Renal cortical epithelial cell (primary cell): ENCODE results near the gene GCN1. TPM values are rescaled to one million over a fixed set of nuclear protein-coding genes. Genes with fewer than 3 reads are reported as not detected.

Source experiments
- DNase-seq: peaks from one replicate; pipeline ENCODE4 v3.0.0-alpha.2; 2011; ENCODE audit warnings: low read depth
- total RNA-seq: library from RNA; depleted of rRNA; stranded (reverse); fragments of >200 nt; gene quantifications from 2 replicates; pipeline ENCODE4 v1.2.3, GENCODE V29; 2014

GCN1 gene
- total RNA-seq, 1 donor from 2014 or later: 216 TPM

GRCh38 chr12:120181991-120182631 lies 12.4 kb downstream of the GCN1 start:
- peak; percentile 77 for DNase-seq

DNA sequence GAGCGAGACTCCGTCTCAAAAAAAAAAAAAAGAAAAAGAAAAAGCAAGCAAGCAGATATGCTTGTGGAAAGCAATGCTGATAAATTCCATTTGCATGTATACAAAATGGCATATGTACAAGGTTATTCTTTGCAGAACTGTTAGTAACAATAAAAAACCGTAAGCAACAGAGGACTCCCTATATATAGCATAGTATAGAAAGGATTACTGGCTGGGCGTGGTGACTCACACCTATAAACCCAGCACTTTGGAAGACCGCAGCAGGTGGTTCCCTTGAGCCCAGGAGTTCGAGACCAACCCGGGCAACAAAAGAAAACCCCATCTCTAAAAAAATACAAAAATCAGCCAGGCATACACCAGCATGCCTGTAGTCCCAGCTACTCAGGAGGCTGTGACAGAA lies 13.5 kb downstream of the GCN1 start:
- DNase-seq: no peak

- no peak for DNase-seq
These were observed 19.0 kb downstream of the GCN1 start for GRCh38 chr12:120175537-120175936.

GRCh38 chr12:120175062-120175461 lies 19.5 kb downstream of the GCN1 start:
- DNase-seq: no peak

GRCh38 chr12:120172053-120172452 lies 22.5 kb downstream of the GCN1 start:
- DNase-seq: no peak

DNA sequence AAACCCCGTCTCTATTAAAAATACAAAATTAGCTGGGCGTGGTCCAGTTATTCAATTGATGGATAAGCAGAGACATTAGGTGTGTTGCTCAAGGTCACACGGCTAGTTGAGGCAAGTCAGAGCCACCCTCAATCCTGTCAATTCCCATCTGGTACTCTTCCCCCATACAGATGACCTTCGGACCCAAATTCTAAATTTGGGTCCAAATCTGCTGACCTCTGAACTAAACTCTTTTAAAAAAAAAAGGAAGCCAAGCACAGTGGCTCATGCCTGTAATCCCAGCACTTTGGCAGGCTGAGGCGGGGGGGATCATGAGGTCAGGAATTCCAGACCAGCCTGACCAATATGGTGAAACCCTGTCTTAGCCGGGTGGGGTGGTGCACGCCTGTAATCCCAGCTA lies 23.9 kb downstream of the GCN1 start:
- no peak for DNase-seq

DNA sequence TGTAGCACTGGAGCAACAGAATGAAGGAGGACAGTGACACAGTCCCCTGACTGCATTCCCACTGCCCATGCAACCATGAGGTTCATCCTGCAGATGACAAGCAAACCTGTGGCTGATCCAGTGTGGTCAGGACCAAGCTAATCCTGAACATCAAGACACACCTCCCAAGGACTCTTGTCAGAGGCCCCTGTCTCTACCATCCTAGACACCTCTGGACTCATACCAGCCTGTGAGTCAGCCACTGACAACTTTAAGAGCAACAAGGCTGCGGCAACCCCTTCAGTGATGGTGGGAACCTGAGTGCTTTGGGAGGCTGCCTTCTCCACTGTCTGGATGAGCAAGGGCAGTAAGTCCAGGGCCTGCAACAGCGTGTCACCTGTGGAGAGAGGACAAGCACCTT lies 24.6 kb downstream of the GCN1 start:
- no peak for DNase-seq

DNA sequence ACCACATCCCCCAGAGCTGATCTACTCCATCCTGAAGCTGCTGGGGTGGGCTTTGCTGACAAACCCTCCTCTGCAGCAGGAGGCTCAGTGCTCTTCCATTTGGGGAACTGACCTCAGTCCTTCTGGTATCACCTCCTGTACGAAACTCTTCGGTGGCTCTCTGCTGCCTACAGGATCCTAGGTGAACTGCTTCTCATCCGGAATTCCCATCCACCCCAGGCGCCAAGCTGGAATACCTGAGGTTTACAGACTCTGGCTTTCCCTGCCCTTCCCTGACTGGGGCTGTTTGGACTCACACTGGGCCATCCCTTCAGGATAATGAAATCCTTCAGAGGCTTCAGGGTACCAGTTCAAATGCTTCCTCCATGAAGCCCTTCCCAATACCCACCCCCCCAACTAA lies 26.2 kb downstream of the GCN1 start:
- no peak for DNase-seq

GRCh38 chr12:120167529-120168095 lies 26.9 kb downstream of the GCN1 start:
- DNase-seq: no peak

DNA sequence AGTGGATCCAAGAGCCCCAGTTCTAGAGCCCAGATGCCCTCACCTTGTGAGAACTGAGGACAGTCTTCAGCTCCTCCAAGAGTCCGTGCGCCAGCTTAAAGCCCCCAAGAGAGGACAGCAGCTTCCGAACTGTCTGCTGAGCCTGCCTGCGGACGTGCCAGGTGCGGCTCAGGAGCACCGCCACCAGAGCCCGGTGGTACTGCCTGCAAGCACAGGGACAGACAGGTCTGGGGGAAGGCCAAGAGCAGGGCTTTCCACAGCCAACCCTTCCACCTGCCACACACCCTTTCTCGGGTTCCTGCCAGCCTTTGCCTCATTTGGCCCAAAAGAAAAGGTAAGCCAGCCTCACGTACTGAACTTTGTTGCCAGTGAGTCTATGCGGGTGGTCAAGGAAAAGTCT lies 30.2 kb downstream of the GCN1 start:
- DNase-seq: no peak

DNA sequence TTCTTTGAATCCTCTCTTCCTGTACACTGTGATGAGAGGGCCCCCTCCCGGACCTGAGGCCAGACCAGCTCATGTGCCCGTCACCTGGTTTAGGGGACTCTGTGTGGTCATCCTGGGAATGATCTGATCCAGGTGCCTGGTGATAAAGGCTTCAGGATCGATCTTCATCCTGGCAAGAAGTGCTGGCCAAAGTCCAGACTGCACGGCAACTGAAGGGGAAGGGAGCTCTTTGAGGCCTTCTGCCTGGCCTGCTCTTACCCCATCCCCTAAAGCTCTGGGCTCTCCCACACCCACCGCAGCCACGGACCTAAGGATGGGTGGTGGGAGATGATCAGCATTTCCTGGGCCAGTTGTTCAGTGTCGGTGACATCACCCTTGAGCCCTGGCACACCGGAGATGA lies 31.8 kb downstream of the GCN1 start:
- no peak for DNase-seq

GRCh38 chr12:120161852-120162251 lies 32.7 kb downstream of the GCN1 start:
- DNase-seq: no peak

DNA sequence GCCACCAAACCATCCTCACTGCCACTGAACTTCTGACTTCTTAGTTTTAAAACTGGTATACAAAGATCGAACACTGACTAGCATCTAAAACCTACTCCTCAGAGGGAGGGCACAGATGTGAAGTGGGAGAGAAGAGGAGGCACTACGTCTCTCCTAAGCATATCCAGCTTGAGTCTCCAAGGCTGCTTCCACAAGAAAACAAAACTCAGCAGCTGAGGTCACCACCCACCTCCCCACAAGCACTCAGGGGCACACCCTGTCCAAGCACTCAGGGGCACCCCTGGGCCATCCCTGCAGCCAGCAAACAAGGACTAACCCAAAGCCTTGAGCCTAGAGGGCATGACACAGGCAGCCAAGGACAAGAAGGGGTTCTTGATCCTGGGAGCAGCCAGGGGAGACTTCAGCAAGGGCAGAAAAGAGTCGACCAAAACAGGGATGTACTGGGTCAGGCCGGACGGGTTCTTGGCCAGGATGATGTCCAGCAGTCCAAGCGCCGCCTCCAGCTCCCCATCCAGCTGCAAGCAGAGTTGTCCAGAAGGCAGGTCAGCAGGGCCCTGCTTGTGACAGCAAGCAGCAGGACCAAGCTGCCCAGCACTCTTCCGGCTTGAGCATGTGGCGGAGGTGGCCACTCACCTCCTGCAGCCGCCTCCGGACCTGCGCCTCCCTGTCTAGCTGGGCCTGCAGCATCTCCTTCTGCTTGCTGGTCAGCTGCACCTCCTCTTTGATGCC lies 34.8 kb downstream of the GCN1 start:
- DNase-seq: no peak

DNA sequence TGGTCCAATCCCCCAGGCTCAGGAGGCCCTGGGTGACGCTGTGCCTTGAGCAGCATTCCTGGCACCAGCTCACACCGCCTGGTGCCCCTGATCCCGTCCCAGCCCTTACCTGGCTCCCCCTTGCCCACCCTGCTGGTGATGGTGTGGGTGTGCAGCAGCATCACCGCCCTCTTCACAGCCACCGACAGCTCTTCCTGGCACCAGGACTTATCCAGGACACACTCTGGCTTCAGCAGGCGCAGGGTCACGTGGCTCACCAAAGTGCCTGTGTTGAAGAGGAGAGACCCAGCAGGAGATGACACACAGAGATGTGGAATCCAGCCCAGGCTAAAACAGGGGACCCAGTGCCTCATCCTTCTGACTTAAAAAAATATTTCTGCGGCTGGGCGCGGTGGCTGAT lies 36.2 kb downstream of the GCN1 start:
- no peak for DNase-seq

- DNase-seq: no peak
These were observed 36.8 kb downstream of the GCN1 start for GRCh38 chr12:120157678-120158077.

DNA sequence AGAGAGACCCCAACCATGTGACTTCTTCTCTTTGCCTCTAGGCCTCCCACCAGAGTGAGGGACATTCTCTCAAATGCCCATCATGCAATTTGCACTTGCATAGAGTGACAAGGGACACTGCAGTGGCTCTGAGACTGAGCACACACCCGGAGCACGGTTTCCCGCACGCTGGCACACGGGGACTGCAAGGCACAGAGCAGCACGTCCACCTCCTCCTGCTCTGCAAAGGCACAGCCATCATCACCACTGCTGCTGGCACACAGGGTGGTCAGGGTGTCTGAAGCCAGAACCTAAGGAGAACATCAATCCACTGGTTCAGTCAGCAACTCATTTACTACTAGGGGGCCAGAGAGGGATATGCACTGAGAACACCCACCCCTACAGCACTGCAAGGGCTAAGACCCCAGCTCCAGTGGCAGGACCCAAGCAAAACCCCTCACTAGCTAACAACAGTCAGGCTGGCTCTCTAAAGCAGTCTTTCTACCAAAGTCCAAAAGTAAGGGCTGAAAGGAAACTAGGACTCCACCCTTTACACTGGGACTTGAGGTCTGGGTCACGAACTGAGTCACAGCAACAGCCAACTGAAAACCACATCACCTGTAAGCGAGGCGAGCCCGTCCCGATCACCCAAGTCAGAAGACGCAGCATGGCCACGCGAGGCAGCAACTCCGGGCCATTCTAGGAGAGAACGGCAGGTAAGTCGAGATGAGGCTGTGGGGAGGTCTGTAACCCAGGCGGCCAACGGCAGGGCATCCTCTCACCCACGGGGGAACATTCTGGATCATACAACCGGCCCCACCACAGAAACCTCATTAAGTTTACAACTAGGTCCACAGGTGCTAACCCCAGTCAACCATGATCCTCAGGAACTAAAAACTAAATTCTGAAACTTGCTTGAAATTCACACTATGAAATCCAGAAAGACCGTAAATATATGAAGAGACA lies 37.9 kb downstream of the GCN1 start:
- no peak for DNase-seq

DNA sequence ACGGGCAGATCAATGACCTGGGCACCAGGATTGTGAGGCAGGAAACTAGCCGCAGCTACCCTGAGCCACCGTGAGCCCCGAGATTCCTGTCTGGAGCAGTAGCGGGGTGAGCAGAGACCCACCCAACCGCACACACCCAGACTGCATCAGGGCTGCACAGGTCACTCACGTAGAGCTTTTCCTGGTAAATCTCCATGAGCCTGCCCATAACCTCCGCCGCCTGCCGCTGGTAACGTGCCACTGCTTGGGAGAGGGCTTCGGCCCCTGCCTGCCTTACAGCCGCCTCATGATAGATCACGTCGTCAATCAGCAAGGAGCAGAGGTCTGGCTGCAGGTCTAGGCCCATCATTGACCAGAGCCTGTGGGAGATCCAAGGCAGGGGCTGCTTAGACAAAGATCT lies 39.4 kb downstream of the GCN1 start:
- DNase-seq: no peak

DNA sequence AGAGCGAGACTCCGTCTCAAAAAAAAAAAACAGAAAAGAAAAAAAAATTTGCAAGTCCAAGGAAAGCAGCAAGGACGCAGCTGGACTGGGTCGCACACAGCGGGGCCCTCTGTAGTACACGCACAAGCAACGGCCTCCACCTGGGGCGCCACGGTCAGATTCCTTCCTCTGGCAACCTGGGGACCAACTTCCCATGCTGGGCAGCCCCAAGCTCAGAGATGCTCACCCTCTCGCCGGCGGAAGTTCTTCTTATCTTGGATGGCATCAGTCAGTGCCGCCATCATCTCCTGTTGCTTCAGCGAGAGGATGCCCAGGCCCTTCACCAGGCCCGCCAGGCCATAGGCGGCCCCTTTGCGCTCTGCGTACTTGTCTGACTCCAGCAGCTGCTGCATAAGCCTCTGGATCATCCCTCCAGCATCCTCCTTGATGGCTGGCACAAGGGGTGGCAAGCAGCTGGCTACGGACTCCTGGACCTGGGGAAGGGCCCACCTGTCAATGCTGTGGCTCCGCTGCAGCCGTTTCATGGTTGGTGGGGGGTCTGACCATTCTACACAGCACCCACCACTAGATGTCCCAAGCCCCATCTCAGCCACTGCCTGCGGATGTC lies 43.5 kb downstream of the GCN1 start:
- DNase-seq: no peak

DNA sequence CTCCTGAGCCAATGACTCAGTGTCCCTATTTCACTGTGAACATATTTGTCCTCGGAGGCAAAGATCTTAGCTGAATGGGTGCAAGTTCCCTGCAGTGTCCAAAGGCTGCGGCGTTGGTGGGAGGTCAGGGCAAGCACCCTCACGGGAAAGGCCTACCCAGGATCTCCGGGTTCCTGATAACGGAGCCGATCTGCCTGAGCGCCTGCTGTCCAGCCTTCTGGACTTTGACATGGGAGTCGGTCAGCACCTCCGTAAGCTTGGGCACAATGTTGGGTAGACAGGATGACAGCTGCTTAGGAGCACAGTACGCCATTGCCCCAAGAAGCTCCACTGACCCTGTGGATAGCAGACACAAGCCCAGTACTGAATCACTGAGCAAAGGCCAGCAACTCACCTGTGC lies 46.5 kb downstream of the GCN1 start:
- no peak for DNase-seq

GRCh38 chr12:120145164-120145563 lies 49.4 kb downstream of the GCN1 start:
- DNase-seq: no peak

DNA sequence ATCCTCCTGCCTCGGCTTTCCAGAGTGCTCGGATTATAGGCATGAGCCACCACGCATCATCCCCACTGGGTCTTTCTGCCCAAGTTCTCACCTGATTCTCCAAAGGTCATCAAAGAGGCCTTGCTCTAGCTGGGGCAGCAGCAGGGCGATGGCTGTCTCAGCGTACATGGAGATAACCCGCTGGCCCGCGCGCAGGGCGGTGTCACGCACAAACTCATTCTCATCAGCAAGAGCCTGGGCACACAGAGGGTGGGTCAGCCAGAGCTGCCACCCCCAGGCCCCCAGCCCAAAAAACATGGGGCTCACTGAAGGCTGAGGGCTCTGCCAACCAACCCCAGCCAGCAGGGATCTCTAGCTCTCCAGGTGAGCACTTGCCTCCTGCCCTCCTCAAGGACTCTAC lies 50.3 kb downstream of the GCN1 start:
- DNase-seq: no peak
